Liver (tissue), 3 donors: ENCODE measurements around the gene N4BP3.

Source experiments
- EGR1 ChIP-seq, 2 donors: IDR thresholded peaks; 2 replicates each; pipeline ENCODE4 v1.6.1; 2016 to 2018; ENCODE audit warnings: antibody characterized with exemption in 2 of 2, low read depth in 2 of 2
- FOXA1 ChIP-seq: IDR thresholded peaks from 2 replicates; pipeline ENCODE4 v1.6.1; 2016; ENCODE audit warnings: antibody characterized with exemption
- GABPA ChIP-seq, 2 donors: IDR thresholded peaks in 1 of 2; conservative IDR thresholded peaks in 1 of 2; 2 replicates each; pipeline ENCODE4 v1.6.1; 2016; ENCODE audit warnings: antibody characterized with exemption in 2 of 2, mild to moderate bottlenecking in 1 of 2, moderate library complexity in 1 of 2
- JUND ChIP-seq, 2 donors: IDR thresholded peaks; 2 replicates each; pipeline ENCODE4 v1.6.1; 2016; ENCODE audit warnings: antibody characterized with exemption in 2 of 2
- NR2F2 ChIP-seq: IDR thresholded peaks from 2 replicates; pipeline ENCODE4 v1.6.1; 2016; ENCODE audit warnings: antibody characterized with exemption
- RAD21 ChIP-seq, 2 donors: IDR thresholded peaks; 2 replicates each; pipeline ENCODE4 v1.6.1; 2016; ENCODE audit warnings: antibody characterized with exemption in 2 of 2, mild to moderate bottlenecking in 2 of 2
- SP1 ChIP-seq: IDR thresholded peaks from 2 replicates; pipeline ENCODE4 v1.6.1; 2018; ENCODE audit warnings: antibody characterized with exemption, mild to moderate bottlenecking
- TAF1 ChIP-seq: conservative IDR thresholded peaks from 2 replicates; pipeline ENCODE4 v1.6.1; 2016; ENCODE audit warnings: antibody characterized with exemption, mild to moderate bottlenecking
- YY1 ChIP-seq: IDR thresholded peaks from 2 replicates; pipeline ENCODE4 v1.6.1; 2016; ENCODE audit warnings: antibody characterized with exemption, mild to moderate bottlenecking
- TF ChIP-seq, protein P1 (sequence below): fragments of 150-350 bp; IDR thresholded peaks from 2 replicates; pipeline ENCODE4 v1.5.1; 2017; ENCODE audit warnings: improper control_type of control experiment, low read depth, low read length; ENCODE audit not compliant: missing input control
- TF ChIP-seq, protein P2 (sequence below): IDR thresholded peaks from 2 replicates; pipeline ENCODE4 v1.6.1; 2016; ENCODE audit warnings: antibody characterized with exemption, mild to moderate bottlenecking
- TF ChIP-seq, protein P3 (sequence below): IDR thresholded peaks from 2 replicates; pipeline ENCODE4 v1.6.1; 2016; ENCODE audit warnings: antibody characterized with exemption
- TF ChIP-seq, protein P4 (sequence below): IDR thresholded peaks from 2 replicates; pipeline ENCODE4 v1.6.1; 2016; ENCODE audit warnings: antibody characterized with exemption
- TF ChIP-seq, protein P5 (sequence below): IDR thresholded peaks from 2 replicates; pipeline ENCODE4 v1.6.1; 2016; ENCODE audit warnings: antibody characterized with exemption
- donor health status: healthy.
- donor health status: healthy.

DNA sequence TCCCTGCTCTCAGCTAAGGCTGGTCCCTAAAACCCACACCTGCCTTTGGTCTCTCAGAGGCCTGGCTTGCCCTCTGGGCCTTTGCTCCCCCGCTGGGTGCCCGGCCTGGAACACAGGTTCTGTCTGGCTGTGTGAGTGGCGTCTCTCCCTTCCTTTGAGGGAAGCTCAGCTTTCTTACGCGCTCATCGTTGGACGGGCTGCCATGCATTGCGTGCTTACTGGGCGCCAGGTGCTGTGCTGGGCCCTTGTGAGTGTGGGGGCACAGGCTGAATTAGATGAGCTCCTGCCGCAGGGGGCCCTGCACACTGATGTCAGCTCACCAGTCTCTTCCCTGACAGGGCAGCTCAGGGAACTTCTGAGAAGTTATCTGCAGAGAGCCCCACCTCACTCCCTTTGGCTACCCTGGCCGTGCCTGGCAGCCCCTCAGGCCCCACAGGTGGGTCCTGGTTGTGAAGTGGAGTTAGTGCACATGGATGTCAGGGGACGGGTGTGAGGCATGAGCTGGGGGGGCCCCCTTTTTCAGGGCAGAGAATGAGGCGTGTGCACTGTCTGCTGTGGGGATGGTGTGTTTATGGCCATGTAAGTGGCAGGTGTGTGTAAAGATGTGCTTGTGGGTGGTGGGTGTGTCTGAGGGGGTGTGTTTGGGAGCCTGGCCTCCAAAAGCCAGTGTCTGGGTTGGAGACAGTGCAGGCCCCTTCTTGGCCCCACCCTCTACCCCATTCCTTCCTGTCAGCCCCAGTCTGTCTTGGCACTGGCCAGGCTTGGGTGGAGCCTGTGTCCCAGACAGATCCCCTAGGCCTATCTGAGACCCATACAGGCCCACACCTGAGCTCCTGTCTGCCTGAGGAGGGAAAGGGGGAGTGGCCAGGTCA, 10.0 kb downstream of the N4BP3 start:
- TF ChIP-seq JUND (IDR thresholded peaks at IDR 0.05): no peak
- TF ChIP-seq, protein P1, sequence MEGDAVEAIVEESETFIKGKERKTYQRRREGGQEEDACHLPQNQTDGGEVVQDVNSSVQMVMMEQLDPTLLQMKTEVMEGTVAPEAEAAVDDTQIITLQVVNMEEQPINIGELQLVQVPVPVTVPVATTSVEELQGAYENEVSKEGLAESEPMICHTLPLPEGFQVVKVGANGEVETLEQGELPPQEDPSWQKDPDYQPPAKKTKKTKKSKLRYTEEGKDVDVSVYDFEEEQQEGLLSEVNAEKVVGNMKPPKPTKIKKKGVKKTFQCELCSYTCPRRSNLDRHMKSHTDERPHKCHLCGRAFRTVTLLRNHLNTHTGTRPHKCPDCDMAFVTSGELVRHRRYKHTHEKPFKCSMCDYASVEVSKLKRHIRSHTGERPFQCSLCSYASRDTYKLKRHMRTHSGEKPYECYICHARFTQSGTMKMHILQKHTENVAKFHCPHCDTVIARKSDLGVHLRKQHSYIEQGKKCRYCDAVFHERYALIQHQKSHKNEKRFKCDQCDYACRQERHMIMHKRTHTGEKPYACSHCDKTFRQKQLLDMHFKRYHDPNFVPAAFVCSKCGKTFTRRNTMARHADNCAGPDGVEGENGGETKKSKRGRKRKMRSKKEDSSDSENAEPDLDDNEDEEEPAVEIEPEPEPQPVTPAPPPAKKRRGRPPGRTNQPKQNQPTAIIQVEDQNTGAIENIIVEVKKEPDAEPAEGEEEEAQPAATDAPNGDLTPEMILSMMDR: no peak
- no peak for TF ChIP-seq SP1
- TF ChIP-seq YY1: no peak
- TF ChIP-seq, protein P2, sequence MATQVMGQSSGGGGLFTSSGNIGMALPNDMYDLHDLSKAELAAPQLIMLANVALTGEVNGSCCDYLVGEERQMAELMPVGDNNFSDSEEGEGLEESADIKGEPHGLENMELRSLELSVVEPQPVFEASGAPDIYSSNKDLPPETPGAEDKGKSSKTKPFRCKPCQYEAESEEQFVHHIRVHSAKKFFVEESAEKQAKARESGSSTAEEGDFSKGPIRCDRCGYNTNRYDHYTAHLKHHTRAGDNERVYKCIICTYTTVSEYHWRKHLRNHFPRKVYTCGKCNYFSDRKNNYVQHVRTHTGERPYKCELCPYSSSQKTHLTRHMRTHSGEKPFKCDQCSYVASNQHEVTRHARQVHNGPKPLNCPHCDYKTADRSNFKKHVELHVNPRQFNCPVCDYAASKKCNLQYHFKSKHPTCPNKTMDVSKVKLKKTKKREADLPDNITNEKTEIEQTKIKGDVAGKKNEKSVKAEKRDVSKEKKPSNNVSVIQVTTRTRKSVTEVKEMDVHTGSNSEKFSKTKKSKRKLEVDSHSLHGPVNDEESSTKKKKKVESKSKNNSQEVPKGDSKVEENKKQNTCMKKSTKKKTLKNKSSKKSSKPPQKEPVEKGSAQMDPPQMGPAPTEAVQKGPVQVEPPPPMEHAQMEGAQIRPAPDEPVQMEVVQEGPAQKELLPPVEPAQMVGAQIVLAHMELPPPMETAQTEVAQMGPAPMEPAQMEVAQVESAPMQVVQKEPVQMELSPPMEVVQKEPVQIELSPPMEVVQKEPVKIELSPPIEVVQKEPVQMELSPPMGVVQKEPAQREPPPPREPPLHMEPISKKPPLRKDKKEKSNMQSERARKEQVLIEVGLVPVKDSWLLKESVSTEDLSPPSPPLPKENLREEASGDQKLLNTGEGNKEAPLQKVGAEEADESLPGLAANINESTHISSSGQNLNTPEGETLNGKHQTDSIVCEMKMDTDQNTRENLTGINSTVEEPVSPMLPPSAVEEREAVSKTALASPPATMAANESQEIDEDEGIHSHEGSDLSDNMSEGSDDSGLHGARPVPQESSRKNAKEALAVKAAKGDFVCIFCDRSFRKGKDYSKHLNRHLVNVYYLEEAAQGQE: no peak
- TF ChIP-seq TAF1: no peak
- no peak for TF ChIP-seq EGR1 (IDR thresholded peaks at IDR 0.05; ENCODE audit: low read depth in 2 of 2)
- TF ChIP-seq GABPA (IDR thresholded peaks at IDR 0.05 in 1 of 2, conservative IDR thresholded peaks at IDR 0.05 in 1 of 2): no peak
- TF ChIP-seq, protein P3, sequence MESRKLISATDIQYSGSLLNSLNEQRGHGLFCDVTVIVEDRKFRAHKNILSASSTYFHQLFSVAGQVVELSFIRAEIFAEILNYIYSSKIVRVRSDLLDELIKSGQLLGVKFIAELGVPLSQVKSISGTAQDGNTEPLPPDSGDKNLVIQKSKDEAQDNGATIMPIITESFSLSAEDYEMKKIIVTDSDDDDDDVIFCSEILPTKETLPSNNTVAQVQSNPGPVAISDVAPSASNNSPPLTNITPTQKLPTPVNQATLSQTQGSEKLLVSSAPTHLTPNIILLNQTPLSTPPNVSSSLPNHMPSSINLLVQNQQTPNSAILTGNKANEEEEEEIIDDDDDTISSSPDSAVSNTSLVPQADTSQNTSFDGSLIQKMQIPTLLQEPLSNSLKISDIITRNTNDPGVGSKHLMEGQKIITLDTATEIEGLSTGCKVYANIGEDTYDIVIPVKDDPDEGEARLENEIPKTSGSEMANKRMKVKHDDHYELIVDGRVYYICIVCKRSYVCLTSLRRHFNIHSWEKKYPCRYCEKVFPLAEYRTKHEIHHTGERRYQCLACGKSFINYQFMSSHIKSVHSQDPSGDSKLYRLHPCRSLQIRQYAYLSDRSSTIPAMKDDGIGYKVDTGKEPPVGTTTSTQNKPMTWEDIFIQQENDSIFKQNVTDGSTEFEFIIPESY: no peak
- TF ChIP-seq, protein P4, sequence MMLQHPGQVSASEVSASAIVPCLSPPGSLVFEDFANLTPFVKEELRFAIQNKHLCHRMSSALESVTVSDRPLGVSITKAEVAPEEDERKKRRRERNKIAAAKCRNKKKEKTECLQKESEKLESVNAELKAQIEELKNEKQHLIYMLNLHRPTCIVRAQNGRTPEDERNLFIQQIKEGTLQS: no peak
- no peak for TF ChIP-seq RAD21 (IDR thresholded peaks at IDR 0.05)
- TF ChIP-seq, protein P5, sequence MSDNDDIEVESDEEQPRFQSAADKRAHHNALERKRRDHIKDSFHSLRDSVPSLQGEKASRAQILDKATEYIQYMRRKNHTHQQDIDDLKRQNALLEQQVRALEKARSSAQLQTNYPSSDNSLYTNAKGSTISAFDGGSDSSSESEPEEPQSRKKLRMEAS: no peak
- no peak for TF ChIP-seq FOXA1
- TF ChIP-seq NR2F2: no peak
